OCI-LY1 (cell line): ENCODE measurements around the gene RPL26.

Experiments
- H2AFZ ChIP-seq: fragments of 200-600 bp; sonication (generic), shearing (Covaris generic); 2 replicates; pipeline ENCODE4 v1.6.0; 2014; ENCODE audit warnings: antibody characterized with exemption, mild to moderate bottlenecking, low read length
- H3F3A ChIP-seq: fragments of 200-600 bp; sonication (generic), shearing (Covaris generic); 2 replicates; pipeline ENCODE4 v1.6.0; 2014; ENCODE audit warnings: mild to moderate bottlenecking, antibody characterized with exemption, low read length, moderate library complexity; ENCODE audit not compliant: insufficient read depth
- H3K27ac ChIP-seq: fragments of 200-600 bp; sonication (generic); 2 replicates; pipeline ENCODE4 v1.5.1; 2014; ENCODE audit warnings: low read length, mixed run types, mild to moderate bottlenecking, low read depth; ENCODE audit not compliant: poor library complexity, severe bottlenecking
- H3K27me3 ChIP-seq: fragments of 200-600 bp; sonication (generic); 2 replicates; pipeline ENCODE4 v1.6.0; 2014; ENCODE audit warnings: antibody characterized with exemption, mild to moderate bottlenecking, low read length, moderate library complexity; ENCODE audit not compliant: insufficient read depth
- H3K36me3 ChIP-seq: fragments of 200-600 bp; sonication (generic); 2 replicates; pipeline ENCODE4 v1.6.1; 2014; ENCODE audit warnings: mild to moderate bottlenecking, antibody characterized with exemption, low read length, moderate library complexity, mixed read lengths; ENCODE audit not compliant: insufficient read depth
- H3K4me1 ChIP-seq: fragments of 200-600 bp; sonication (generic); 2 replicates; pipeline ENCODE4 v1.5.1; 2014; ENCODE audit warnings: mild to moderate bottlenecking, low read length, moderate library complexity; ENCODE audit not compliant: insufficient read depth, severe bottlenecking
- H3K4me2 ChIP-seq: fragments of 200-600 bp; sonication (generic), shearing (Covaris generic); 2 replicates; pipeline ENCODE4 v1.6.1; 2014; ENCODE audit warnings: low read length
- H3K4me3 ChIP-seq: fragments of 200-600 bp; sonication (generic); 2 replicates; pipeline ENCODE4 v1.5.1; 2014; ENCODE audit warnings: low read length, low read depth, mild to moderate bottlenecking, mixed read lengths; ENCODE audit not compliant: poor library complexity, severe bottlenecking
- H3K79me2 ChIP-seq: fragments of 200-600 bp; shearing (Covaris generic); 2 replicates; pipeline ENCODE4 v1.6.1; 2016; ENCODE audit warnings: mixed run types, low read length, mixed read lengths; ENCODE audit not compliant: insufficient read depth
- H3K9ac ChIP-seq: fragments of 200-600 bp; sonication (generic), shearing (Covaris generic); 2 replicates; pipeline ENCODE4 v1.6.1; 2014; ENCODE audit warnings: mild to moderate bottlenecking, low read length, mixed read lengths
- H3K9me2 ChIP-seq: fragments of 200-600 bp; sonication (generic), shearing (Covaris generic); 2 replicates; pipeline ENCODE4 v1.6.1; 2014; ENCODE audit warnings: low read depth, mild to moderate bottlenecking, low read length, mixed read lengths
- H3K9me3 ChIP-seq: fragments of 200-600 bp; shearing (Covaris generic); 2 replicates; pipeline ENCODE4 v1.6.1; 2014; ENCODE audit warnings: low read length, mixed read lengths
- H4K20me1 ChIP-seq: fragments of 200-600 bp; sonication (generic), shearing (Covaris generic); 2 replicates; pipeline ENCODE4 v1.6.0; 2016; ENCODE audit warnings: mild to moderate bottlenecking, low read length; ENCODE audit not compliant: insufficient read depth
- EZH2 ChIP-seq: fragments of 200-600 bp; sonication (generic), shearing (Covaris generic); IDR thresholded peaks from 2 replicates; pipeline ENCODE4 v1.8.0; 2017; ENCODE audit warnings: borderline replicate concordance, mixed run types, mild to moderate bottlenecking, antibody characterized with exemption, low read length, moderate library complexity, mixed read lengths
- TF ChIP-seq, protein P1 (sequence below): fragments of 200-600 bp; sonication (generic), shearing (Covaris generic); IDR thresholded peaks from 2 replicates; pipeline ENCODE4 v1.5.1; 2017; ENCODE audit warnings: mild to moderate bottlenecking, antibody characterized with exemption, low read length, moderate library complexity, mixed read lengths

The RPL26 gene

DNA sequence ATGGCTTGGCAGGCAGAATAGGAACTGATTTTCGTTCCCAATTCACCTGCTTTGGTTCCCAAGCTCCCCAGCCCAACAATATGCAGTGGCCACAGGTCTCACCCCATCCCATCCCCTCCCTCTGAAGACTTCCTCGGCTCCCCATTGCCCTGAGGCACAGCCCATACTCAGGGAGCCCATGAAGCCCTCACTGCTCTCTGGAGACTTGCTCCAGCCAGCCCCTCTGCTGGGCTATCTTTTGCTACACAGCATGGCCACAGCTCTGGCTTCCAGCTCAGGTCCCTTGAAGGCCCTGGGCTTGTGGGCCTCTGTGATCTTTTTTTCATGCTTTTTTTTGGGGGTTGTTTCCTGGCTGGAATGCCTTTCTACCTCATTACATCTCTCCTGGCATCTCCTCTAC lies 23.2 kb upstream of the RPL26 start:
- TF ChIP-seq, protein P1, sequence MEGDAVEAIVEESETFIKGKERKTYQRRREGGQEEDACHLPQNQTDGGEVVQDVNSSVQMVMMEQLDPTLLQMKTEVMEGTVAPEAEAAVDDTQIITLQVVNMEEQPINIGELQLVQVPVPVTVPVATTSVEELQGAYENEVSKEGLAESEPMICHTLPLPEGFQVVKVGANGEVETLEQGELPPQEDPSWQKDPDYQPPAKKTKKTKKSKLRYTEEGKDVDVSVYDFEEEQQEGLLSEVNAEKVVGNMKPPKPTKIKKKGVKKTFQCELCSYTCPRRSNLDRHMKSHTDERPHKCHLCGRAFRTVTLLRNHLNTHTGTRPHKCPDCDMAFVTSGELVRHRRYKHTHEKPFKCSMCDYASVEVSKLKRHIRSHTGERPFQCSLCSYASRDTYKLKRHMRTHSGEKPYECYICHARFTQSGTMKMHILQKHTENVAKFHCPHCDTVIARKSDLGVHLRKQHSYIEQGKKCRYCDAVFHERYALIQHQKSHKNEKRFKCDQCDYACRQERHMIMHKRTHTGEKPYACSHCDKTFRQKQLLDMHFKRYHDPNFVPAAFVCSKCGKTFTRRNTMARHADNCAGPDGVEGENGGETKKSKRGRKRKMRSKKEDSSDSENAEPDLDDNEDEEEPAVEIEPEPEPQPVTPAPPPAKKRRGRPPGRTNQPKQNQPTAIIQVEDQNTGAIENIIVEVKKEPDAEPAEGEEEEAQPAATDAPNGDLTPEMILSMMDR, result no peak
- TF ChIP-seq EZH2, result no peak
- peaks cover 7% of the 10 kb centered on the region for H3K4me1 ChIP-seq
- H3F3A ChIP-seq, result no peaks in the 10 kb centered on the region
- H3K4me2 ChIP-seq, result no peak overlapping the region
- no peak overlapping the region for H2AFZ ChIP-seq
- no peak overlapping the region for H3K9ac ChIP-seq
- no peaks in the 10 kb centered on the region for H3K36me3 ChIP-seq
- no peaks in the 10 kb centered on the region for H3K9me3 ChIP-seq
- H3K79me2 ChIP-seq, result no peaks in the 10 kb centered on the region
- no peaks in the 10 kb centered on the region for H3K9me2 ChIP-seq
- H3K4me3 ChIP-seq, result no peak overlapping the region
- H3K27me3 ChIP-seq, result no peaks in the 10 kb centered on the region; the same call in 1 of the 2 replicates
- no peak overlapping the region for H3K27ac ChIP-seq
- H4K20me1 ChIP-seq, result no peaks in the 10 kb centered on the region

DNA sequence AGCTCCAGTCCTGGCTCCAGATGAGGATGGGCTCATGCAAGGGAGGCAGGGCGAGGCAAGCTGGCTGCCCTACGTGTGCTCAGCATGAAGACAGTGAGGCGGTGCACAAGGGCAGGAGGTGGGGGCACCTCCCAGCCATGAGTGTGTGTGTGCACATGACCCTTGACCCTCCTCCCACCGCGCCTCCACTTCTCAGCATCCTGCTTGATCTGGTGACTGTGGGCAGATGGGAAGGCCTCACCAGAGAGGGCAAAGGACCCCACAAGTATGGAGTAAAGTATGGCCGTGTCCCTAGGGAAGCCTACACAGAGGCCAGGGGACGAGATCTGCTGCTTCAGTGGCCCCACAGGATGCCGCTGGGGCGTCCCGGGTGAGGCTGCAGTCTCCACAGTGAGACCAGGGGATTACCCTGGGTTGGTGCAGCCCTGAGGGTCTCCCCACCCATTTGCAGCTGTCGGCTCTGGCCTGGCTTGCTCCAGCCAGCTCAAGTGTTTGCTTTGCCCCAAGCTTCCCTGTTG lies 22.6 kb upstream of the RPL26 start:
- Histone ChIP-seq H4K20me1 (no peaks in the 10 kb centered on the region), H3K36me3 (no peaks in the 10 kb centered on the region), H2AFZ (no peak overlapping the region), H3K9ac (no peak overlapping the region), H3K27me3 (no peaks in the 10 kb centered on the region; the same call in 1 of the 2 replicates), H3K27ac (no peak overlapping the region), H3K79me2 (no peaks in the 10 kb centered on the region), H3K9me3 (no peaks in the 10 kb centered on the region), H3K4me3 (no peak overlapping the region), H3K9me2 (no peaks in the 10 kb centered on the region), H3K4me2 (no peak overlapping the region), H3K4me1 (peaks cover 7% of the 10 kb centered on the region), H3F3A (no peaks in the 10 kb centered on the region)
- TF ChIP-seq EZH2, result no peak
- TF ChIP-seq, protein P1, result no peak

DNA sequence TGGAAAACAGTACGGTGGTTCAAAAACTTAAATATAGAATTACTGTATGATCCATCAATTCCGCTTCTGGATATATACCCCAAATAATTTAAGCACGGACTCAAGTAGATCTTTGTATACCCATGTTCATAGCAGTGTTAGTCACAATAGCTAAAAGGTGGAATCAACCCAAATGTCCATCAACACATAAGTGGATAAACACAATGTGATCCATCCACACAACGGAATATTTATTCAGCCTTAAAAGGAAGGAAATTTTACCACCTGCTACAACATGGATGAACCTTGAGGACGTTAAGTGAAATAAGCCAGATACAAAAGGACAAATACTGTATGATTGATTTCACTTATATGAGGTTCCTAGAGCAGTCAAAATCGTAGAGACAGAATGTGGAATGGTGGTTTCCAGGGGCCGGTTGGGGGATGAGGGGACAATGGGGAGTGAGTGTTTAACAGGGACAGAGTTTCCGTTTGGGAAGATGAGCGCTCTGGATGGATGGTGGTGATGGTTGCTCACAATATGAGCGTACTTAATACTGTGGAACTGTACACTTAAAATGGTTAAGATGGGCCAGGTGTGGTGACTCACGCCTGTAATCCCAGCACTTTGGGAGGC lies 20.0 kb upstream of the RPL26 start:
- Histone ChIP-seq H3K4me1 (no peaks in the 10 kb centered on the region), H2AFZ (no peak overlapping the region), H3K27me3 (no peaks in the 10 kb centered on the region; the same call in 1 of the 2 replicates), H3K36me3 (no peaks in the 10 kb centered on the region), H4K20me1 (no peaks in the 10 kb centered on the region), H3K4me2 (no peak overlapping the region), H3K9me2 (no peaks in the 10 kb centered on the region), H3K9me3 (no peaks in the 10 kb centered on the region), H3K27ac (no peak overlapping the region), H3K4me3 (no peak overlapping the region), H3K79me2 (no peaks in the 10 kb centered on the region), H3K9ac (no peak overlapping the region), H3F3A (no peaks in the 10 kb centered on the region)
- no peak for TF ChIP-seq EZH2
- TF ChIP-seq, protein P1, result no peak
